Neural cell (in vitro differentiated cells): Measurements from ENCODE around the gene CALR. TPM values are rescaled to one million over a fixed set of nuclear protein-coding genes. Genes with fewer than 3 reads are reported as not detected.
A peak's percentile ranks its signal among the peaks of the same experiment; 100 is the strongest.
"Not testable (repeated sequence)": the region's sequence is repeated elsewhere in the genome, so short reads cannot be mapped to it uniquely, and the experiment has no call there.

Source experiments
- H2AFZ ChIP-seq: fragments of 200-600, 300-800 bp; sonication (generic), shearing (Covaris generic); 2 replicates; pipeline ENCODE4 v1.6.0; 2014; ENCODE audit warnings: low read depth, mild to moderate bottlenecking, antibody characterized with exemption, low read length, moderate library complexity
- H3F3A ChIP-seq: fragments of 200-600 bp; shearing (Covaris generic); 2 replicates; pipeline ENCODE4 v1.6.1; 2016; ENCODE audit warnings: mild to moderate bottlenecking, moderate library complexity, mixed read lengths, antibody characterized with exemption, low read length; ENCODE audit not compliant: insufficient read depth, poor library complexity, severe bottlenecking
- H3K27ac ChIP-seq: fragments of 200-600, 300-800 bp; sonication (generic), shearing (Covaris generic); 2 replicates; pipeline ENCODE4 v1.5.1; 2014; ENCODE audit warnings: mild to moderate bottlenecking, low read length, moderate library complexity
- H3K27me3 ChIP-seq: fragments of 300-800, 200-600 bp; sonication (generic), shearing (Covaris generic); 2 replicates; pipeline ENCODE4 v1.6.0; 2014; ENCODE audit warnings: mild to moderate bottlenecking, low read depth, low read length, moderate library complexity; ENCODE audit not compliant: insufficient read depth
- H3K36me3 ChIP-seq: fragments of 300-800, 200-600 bp; sonication (generic), shearing (Covaris generic); 2 replicates; pipeline ENCODE4 v1.5.1; 2014; ENCODE audit warnings: mild to moderate bottlenecking, antibody characterized with exemption, low read length, moderate library complexity; ENCODE audit not compliant: insufficient read depth
- H3K4me2 ChIP-seq: fragments of 300-800, 200-600 bp; sonication (generic), shearing (Covaris generic); 2 replicates; pipeline ENCODE4 v1.6.0; 2014; ENCODE audit warnings: mild to moderate bottlenecking, low read length
- H3K4me3 ChIP-seq: fragments of 300-800, 200-600 bp; sonication (generic), shearing (Covaris generic); 2 replicates; pipeline ENCODE4 v1.5.1; 2014; ENCODE audit warnings: mild to moderate bottlenecking, low read length, moderate library complexity
- H3K79me2 ChIP-seq: fragments of 200-600 bp; shearing (Covaris generic); replicated peaks from 2 replicates; pipeline ENCODE4 v1.6.0; 2014; ENCODE audit warnings: mild to moderate bottlenecking, low read length, moderate library complexity; ENCODE audit not compliant: insufficient read depth
- H3K9ac ChIP-seq: fragments of 300-800, 200-600 bp; sonication (generic), shearing (Covaris generic); 2 replicates; pipeline ENCODE4 v1.6.1; 2016; ENCODE audit warnings: mild to moderate bottlenecking, low read length, mixed read lengths
- H3K9me2 ChIP-seq: fragments of 200-600 bp; shearing (Covaris generic); 2 replicates; pipeline ENCODE4 v1.6.1; 2016; ENCODE audit warnings: mild to moderate bottlenecking, low read length, mixed read lengths; ENCODE audit not compliant: insufficient read depth
- H3K9me3 ChIP-seq: fragments of 200-600, 300-800 bp; sonication (generic), shearing (Covaris generic); 2 replicates; pipeline ENCODE4 v1.6.1; 2016; ENCODE audit warnings: mild to moderate bottlenecking, mixed run types, low read length, moderate library complexity, mixed read lengths
- H4K20me1 ChIP-seq: fragments of 200-600 bp; shearing (Covaris generic); 2 replicates; pipeline ENCODE4 v1.6.1; 2016; ENCODE audit warnings: mild to moderate bottlenecking, mixed run types; ENCODE audit not compliant: insufficient read depth
- CTCF ChIP-seq: fragments of 450-650 bp; IDR thresholded peaks from 2 replicates; pipeline ENCODE4 v1.5.1; 2014; ENCODE audit warnings: antibody characterized with exemption, mild to moderate bottlenecking, moderate library complexity; ENCODE audit not compliant: poor library complexity, severe bottlenecking
- EP300 ChIP-seq: fragments of 450-650 bp; conservative IDR thresholded peaks from 2 replicates; pipeline ENCODE4 v1.6.1; 2014; ENCODE audit warnings: antibody characterized with exemption, mild to moderate bottlenecking, moderate library complexity; ENCODE audit not compliant: poor library complexity, severe bottlenecking
- EZH2 ChIP-seq: fragments of 200-600, 300-800 bp; shearing (Covaris generic), sonication (generic); IDR thresholded peaks from 2 replicates; pipeline ENCODE4 v1.6.1; 2014; ENCODE audit warnings: antibody characterized with exemption, low read length, borderline replicate concordance, mild to moderate bottlenecking; ENCODE audit not compliant: insufficient read depth, poor library complexity, severe bottlenecking
- MXI1 ChIP-seq: fragments of 450-650 bp; conservative IDR thresholded peaks from 2 replicates; pipeline ENCODE4 v1.6.1; 2014; ENCODE audit warnings: antibody characterized with exemption, mild to moderate bottlenecking; ENCODE audit not compliant: poor library complexity, severe bottlenecking
- POLR2AphosphoS5 ChIP-seq: IDR thresholded peaks from 2 replicates; pipeline ENCODE4 v1.6.1; 2012
- RAD21 ChIP-seq: fragments of 450-650 bp; conservative IDR thresholded peaks from 2 replicates; pipeline ENCODE4 v1.6.1; 2014; ENCODE audit warnings: antibody characterized with exemption, mild to moderate bottlenecking, moderate library complexity
- REST ChIP-seq: IDR thresholded peaks from 2 replicates; pipeline ENCODE4 v1.6.1; 2012; ENCODE audit warnings: borderline replicate concordance
- SMC3 ChIP-seq: fragments of 450-650 bp; conservative IDR thresholded peaks from 2 replicates; pipeline ENCODE4 v1.6.1; 2014; ENCODE audit warnings: antibody characterized with exemption, mild to moderate bottlenecking, moderate library complexity; ENCODE audit not compliant: poor library complexity
- TAF1 ChIP-seq: IDR thresholded peaks from 2 replicates; pipeline ENCODE4 v1.6.1; 2012; ENCODE audit warnings: low read depth
- polyA plus RNA-seq: library from polyadenylated mRNA; depleted of rRNA; stranded (reverse); fragments of >200 nt; gene quantifications from 2 replicates; pipeline ENCODE4 v1.2.3, GENCODE V29; 2014

The CALR gene
- polyA plus RNA-seq, 1 donor from 2014 or later, result 242 TPM

- Histone ChIP-seq H3K4me3 (no peak overlapping the region), H3K36me3 (no peaks in the 10 kb centered on the region), H3K9me3 (no peaks in the 10 kb centered on the region), H3F3A (no peaks in the 10 kb centered on the region), H2AFZ (no peak overlapping the region), H3K27me3 (no peaks in the 10 kb centered on the region), H3K79me2 (no peaks in the 10 kb centered on the region), H4K20me1 (no peaks in the 10 kb centered on the region), H3K9ac (no peak overlapping the region), H3K9me2 (no peaks in the 10 kb centered on the region), H3K27ac (no peak overlapping the region), H3K4me2 (no peak overlapping the region)
- TF ChIP-seq EP300, result no peak
- no peak for TF ChIP-seq REST
- TF ChIP-seq RAD21, result no peak
- no peak for TF ChIP-seq SMC3
- no peak for TF ChIP-seq POLR2AphosphoS5
- TF ChIP-seq CTCF, result no peak
- no peak for TF ChIP-seq EZH2
- TF ChIP-seq TAF1, result no peak
- TF ChIP-seq MXI1, result no peak
Measured at GRCh38 chr19:12954612-12954962, 16.2 kb downstream of the CALR start.

- not testable (repeated sequence) for H3K9me2 ChIP-seq, H3K9me3 ChIP-seq, H3K4me2 ChIP-seq, H3K79me2 ChIP-seq, H3K27ac ChIP-seq, H3F3A ChIP-seq, H3K36me3 ChIP-seq, H4K20me1 ChIP-seq, H2AFZ ChIP-seq, H3K27me3 ChIP-seq, H3K9ac ChIP-seq
- H3K4me3 ChIP-seq, result peak overlapping the region; percentile 97
Measured at GRCh38 chr19:12955575-12955974, 17.2 kb downstream of the CALR start.

- Histone ChIP-seq H3K27me3 (no peaks in the 10 kb centered on the region), H4K20me1 (no peaks in the 10 kb centered on the region), H3K79me2 (no peaks in the 10 kb centered on the region), H3K4me2 (peak overlapping the region; percentile 14), H3K9me2 (no peaks in the 10 kb centered on the region), H3K9me3 (no peaks in the 10 kb centered on the region), H2AFZ (no peak overlapping the region), H3K9ac (peak overlapping the region; percentile 77), H3K4me3 (peak overlapping the region; percentile 97), H3F3A (no peaks in the 10 kb centered on the region), H3K36me3 (no peaks in the 10 kb centered on the region), H3K27ac (no peak overlapping the region)
- no peak for TF ChIP-seq REST
- no peak for TF ChIP-seq POLR2AphosphoS5
- no peak for TF ChIP-seq EZH2
- no peak for TF ChIP-seq TAF1
- TF ChIP-seq MXI1, result no peak
- no peak for TF ChIP-seq RAD21
- no peak for TF ChIP-seq SMC3
- no peak for TF ChIP-seq EP300
- no peak for TF ChIP-seq CTCF
Measured at GRCh38 chr19:12955996-12956395, 17.6 kb downstream of the CALR start.
